ENCODE measurements around the gene TANC1.

TANC1 gene

GRCh38 chr2:159030674-159031380 lies 62.4 kb downstream of the TANC1 start:
- no peak overlapping the region for H3K27ac ChIP-seq
- TF ChIP-seq CTCF (conservative IDR thresholded peaks at IDR 0.05): no peak

GRCh38 chr2:159032146-159032545 lies 63.7 kb downstream of the TANC1 start:
- no peak overlapping the region for H3K27ac ChIP-seq
- TF ChIP-seq CTCF (conservative IDR thresholded peaks at IDR 0.05): no peak

- H3K27ac ChIP-seq: no peak overlapping the region
- TF ChIP-seq CTCF (conservative IDR thresholded peaks at IDR 0.05): no peak
These were observed 64.1 kb downstream of the TANC1 start for GRCh38 chr2:159032580-159032979.

GRCh38 chr2:159034713-159035112 lies 66.3 kb downstream of the TANC1 start:
- peak overlapping the region; percentile 63 for H3K27ac ChIP-seq
- TF ChIP-seq CTCF (conservative IDR thresholded peaks at IDR 0.05): no peak

GRCh38 chr2:159035790-159036411 lies 67.5 kb downstream of the TANC1 start:
- peak overlapping the region; percentile 63 for H3K27ac ChIP-seq
- TF ChIP-seq CTCF (conservative IDR thresholded peaks at IDR 0.05): peak; percentile 75

GRCh38 chr2:159036461-159036860 lies 68.0 kb downstream of the TANC1 start:
- peak overlapping the region; percentile 63; the same call in 1 of the 2 replicates for H3K27ac ChIP-seq

GRCh38 chr2:159041328-159041727 lies 72.9 kb downstream of the TANC1 start:
- H3K27ac ChIP-seq: peak overlapping the region; percentile 97

GRCh38 chr2:159042115-159042850 lies 73.8 kb downstream of the TANC1 start:
- peak overlapping the region; percentile 97 for H3K27ac ChIP-seq
- TF ChIP-seq CTCF (conservative IDR thresholded peaks at IDR 0.05): no peak

Data from VCaP (cell line).